WERI-Rb-1 (cell line): ENCODE data around the gene CALHM4.
"Not testable (repeated sequence)": the region's sequence is repeated elsewhere in the genome, so short reads cannot be mapped to it uniquely, and the experiment has no call there.

ENCODE experiments used
- DNase-seq: peaks from one replicate; pipeline ENCODE4 v3.0.0-alpha.2; 2020
- H3K27ac ChIP-seq: fragments of 250-450 bp; sonication (Bioruptor Pico); 2 replicates; pipeline ENCODE4 v1.5.1; 2020; ENCODE audit warnings: mild to moderate bottlenecking, moderate library complexity
- H3K27me3 ChIP-seq: fragments of 250-450 bp; sonication (Bioruptor Pico); 2 replicates; pipeline ENCODE4 v1.5.1; 2021; ENCODE audit warnings: mild to moderate bottlenecking, low read depth, moderate library complexity; ENCODE audit not compliant: insufficient read depth, severe bottlenecking
- H3K36me3 ChIP-seq: fragments of 250-450 bp; sonication (Bioruptor Pico); 2 replicates; pipeline ENCODE4 v1.5.1; 2020; ENCODE audit warnings: mild to moderate bottlenecking, moderate library complexity
- H3K4me3 ChIP-seq: 2 replicates; pipeline ENCODE4 v1.5.1; 2011; ENCODE audit warnings: low read depth, mild to moderate bottlenecking, control low read depth, low read length
- H3K9me3 ChIP-seq: fragments of 250-450 bp; sonication (Bioruptor Pico); 2 replicates; pipeline ENCODE4 v1.5.1; 2021; ENCODE audit warnings: mild to moderate bottlenecking, moderate library complexity; ENCODE audit not compliant: severe bottlenecking
- TF ChIP-seq, protein P1 (sequence below): IDR thresholded peaks from 2 replicates; pipeline ENCODE4 v1.5.1; 2011; ENCODE audit warnings: low read depth, mild to moderate bottlenecking, control low read depth, inconsistent platforms, low read length

The CALHM4 gene

GRCh38 chr6:116580198-116580597 is 26.6 kb downstream of the CALHM4 start:
- no peak overlapping the region for H3K4me3 ChIP-seq
- H3K9me3 ChIP-seq = no peaks in the 10 kb centered on the region
- peaks cover 73% of the 10 kb centered on the region for H3K36me3 ChIP-seq
- H3K27ac ChIP-seq = no peak overlapping the region
- H3K27me3 ChIP-seq = no peaks in the 10 kb centered on the region
- TF ChIP-seq, protein P1, sequence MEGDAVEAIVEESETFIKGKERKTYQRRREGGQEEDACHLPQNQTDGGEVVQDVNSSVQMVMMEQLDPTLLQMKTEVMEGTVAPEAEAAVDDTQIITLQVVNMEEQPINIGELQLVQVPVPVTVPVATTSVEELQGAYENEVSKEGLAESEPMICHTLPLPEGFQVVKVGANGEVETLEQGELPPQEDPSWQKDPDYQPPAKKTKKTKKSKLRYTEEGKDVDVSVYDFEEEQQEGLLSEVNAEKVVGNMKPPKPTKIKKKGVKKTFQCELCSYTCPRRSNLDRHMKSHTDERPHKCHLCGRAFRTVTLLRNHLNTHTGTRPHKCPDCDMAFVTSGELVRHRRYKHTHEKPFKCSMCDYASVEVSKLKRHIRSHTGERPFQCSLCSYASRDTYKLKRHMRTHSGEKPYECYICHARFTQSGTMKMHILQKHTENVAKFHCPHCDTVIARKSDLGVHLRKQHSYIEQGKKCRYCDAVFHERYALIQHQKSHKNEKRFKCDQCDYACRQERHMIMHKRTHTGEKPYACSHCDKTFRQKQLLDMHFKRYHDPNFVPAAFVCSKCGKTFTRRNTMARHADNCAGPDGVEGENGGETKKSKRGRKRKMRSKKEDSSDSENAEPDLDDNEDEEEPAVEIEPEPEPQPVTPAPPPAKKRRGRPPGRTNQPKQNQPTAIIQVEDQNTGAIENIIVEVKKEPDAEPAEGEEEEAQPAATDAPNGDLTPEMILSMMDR = no peak
- no peak for DNase-seq

DNA sequence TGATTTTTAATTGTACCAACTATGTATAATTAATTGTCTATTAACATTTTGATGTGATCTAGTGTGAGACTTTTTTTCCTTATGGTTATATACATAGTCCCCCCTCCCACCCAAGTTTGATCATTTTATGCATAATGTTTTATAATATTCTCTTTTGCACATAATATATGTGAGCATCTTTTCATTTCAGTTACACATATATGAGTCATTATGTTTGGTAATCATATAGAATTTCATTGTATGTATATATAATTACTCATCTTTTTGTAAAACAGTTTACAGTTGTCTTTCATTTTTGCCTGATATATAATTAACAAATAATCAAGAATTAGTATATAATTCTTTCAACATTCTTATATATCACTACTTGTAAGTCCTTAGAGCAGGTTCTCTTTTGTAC is 32.7 kb downstream of the CALHM4 start:
- no peaks in the 10 kb centered on the region for H3K9me3 ChIP-seq
- H3K27me3 ChIP-seq = no peaks in the 10 kb centered on the region
- H3K4me3 ChIP-seq = no peak overlapping the region
- H3K36me3 ChIP-seq = peaks cover 58% of the 10 kb centered on the region
- H3K27ac ChIP-seq = no peak overlapping the region
- no peak for DNase-seq
- TF ChIP-seq, protein P1 = no peak

GRCh38 chr6:116586738-116587137 is 33.2 kb downstream of the CALHM4 start:
- H3K27ac ChIP-seq = no peak overlapping the region
- TF ChIP-seq, protein P1 = no peak
- no peaks in the 10 kb centered on the region for H3K27me3 ChIP-seq
- H3K4me3 ChIP-seq = no peak overlapping the region
- DNase-seq = no peak
- peaks cover 58% of the 10 kb centered on the region for H3K36me3 ChIP-seq
- H3K9me3 ChIP-seq = no peaks in the 10 kb centered on the region

DNA sequence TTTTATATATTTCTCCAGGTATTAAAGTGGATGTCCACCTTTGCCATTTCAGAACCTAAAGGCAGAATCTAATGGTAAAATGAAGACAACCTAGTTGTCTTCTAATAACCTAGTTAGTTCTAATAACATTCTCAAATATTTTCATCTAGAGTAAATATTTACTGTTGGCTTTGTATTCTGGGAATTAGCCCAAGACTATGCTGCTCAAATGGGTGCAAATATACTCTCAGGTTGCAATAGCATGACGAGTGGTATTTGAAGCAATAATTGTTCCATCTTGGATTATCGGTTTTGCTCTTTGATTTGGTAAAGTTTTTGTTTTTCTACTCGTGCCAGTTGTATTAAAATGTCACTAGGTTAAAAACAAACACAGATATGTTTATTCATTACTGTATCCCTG is 41.7 kb downstream of the CALHM4 start:
- H3K27me3 ChIP-seq = no peaks in the 10 kb centered on the region
- no peaks in the 10 kb centered on the region for H3K9me3 ChIP-seq
- no peak overlapping the region for H3K4me3 ChIP-seq
- TF ChIP-seq, protein P1 = no peak
- DNase-seq = no peak
- H3K27ac ChIP-seq = no peak overlapping the region
- H3K36me3 ChIP-seq = peaks cover 32% of the 10 kb centered on the region

- no peak for DNase-seq
- TF ChIP-seq, protein P1 = no peak
- H3K4me3 ChIP-seq = no peak overlapping the region
Observed at GRCh38 chr6:116596815-116597214, 43.3 kb downstream of the CALHM4 start.

GRCh38 chr6:116603916-116604315 is 50.4 kb downstream of the CALHM4 start:
- H3K36me3 ChIP-seq, H3K27ac ChIP-seq, H3K27me3 ChIP-seq, DNase-seq, H3K4me3 ChIP-seq, H3K9me3 ChIP-seq: not testable (repeated sequence)

More at GRCh38 chr6:116596815-116597214, 43.3 kb downstream of the CALHM4 start:
- H3K27me3 ChIP-seq = no peaks in the 10 kb centered on the region
- peaks cover 20% of the 10 kb centered on the region for H3K36me3 ChIP-seq
- H3K9me3 ChIP-seq = no peaks in the 10 kb centered on the region
- no peak overlapping the region for H3K27ac ChIP-seq

GRCh38 chr6:116604868-116605267 is 51.3 kb downstream of the CALHM4 start:
- not testable (repeated sequence) for H3K4me3 ChIP-seq, H3K9me3 ChIP-seq, H3K27me3 ChIP-seq, H3K36me3 ChIP-seq, H3K27ac ChIP-seq, DNase-seq
